Measurements from ENCODE around the gene ATL1. TPM values are rescaled to one million over a fixed set of nuclear protein-coding genes. Genes with fewer than 3 reads are reported as not detected.

ATL1 gene
- total and polyA plus RNA-seq, 7 donors = 3.2 to 22.5 (median 9.1) TPM

DNA sequence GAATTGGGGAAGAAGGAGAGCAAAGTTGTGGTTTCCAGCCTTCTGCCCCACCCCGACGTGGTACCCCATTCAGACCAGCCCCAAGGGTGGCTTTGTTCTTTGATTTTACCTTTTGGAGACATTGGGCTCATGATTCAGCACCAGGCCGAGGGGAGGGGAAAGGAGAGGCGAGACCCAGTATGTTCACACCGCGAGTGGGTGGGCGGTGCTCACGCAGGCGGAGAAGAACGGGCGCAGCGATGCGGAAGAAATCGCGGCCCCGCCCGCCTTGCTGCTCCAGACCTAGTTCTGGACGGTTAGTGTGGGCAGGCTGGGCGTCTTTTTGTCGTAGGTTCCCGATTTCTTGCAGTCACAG is 963 bp downstream of the ATL1 start:
- Histone ChIP-seq H3K4me1 (peaks cover 0 to 17% (median 11%) of the 10 kb centered on the region in 4 donors), H3K4me3 (peak overlapping the region; percentile 66 to 90 (median 76)), H3K36me3 (no peaks in the 10 kb centered on the region), H3K9me3 (no peaks in the 10 kb centered on the region), H3K27me3 (no peaks in the 10 kb centered on the region), H3K27ac (peak overlapping the region; percentile 88 to 97 (median 96))
- 0 to 1% methylated on average over 21 of the region's 21 CpGs for WGBS, 2 donors
- intact Hi-C loops (cut with DNase I) = loop anchor here (5.0 kb wide), 1 partner anchor 106 kb away; the partner anchor contains the start of gene SAV1
- DNase-seq = peak; percentile 94
- TF ChIP-seq, protein P1, sequence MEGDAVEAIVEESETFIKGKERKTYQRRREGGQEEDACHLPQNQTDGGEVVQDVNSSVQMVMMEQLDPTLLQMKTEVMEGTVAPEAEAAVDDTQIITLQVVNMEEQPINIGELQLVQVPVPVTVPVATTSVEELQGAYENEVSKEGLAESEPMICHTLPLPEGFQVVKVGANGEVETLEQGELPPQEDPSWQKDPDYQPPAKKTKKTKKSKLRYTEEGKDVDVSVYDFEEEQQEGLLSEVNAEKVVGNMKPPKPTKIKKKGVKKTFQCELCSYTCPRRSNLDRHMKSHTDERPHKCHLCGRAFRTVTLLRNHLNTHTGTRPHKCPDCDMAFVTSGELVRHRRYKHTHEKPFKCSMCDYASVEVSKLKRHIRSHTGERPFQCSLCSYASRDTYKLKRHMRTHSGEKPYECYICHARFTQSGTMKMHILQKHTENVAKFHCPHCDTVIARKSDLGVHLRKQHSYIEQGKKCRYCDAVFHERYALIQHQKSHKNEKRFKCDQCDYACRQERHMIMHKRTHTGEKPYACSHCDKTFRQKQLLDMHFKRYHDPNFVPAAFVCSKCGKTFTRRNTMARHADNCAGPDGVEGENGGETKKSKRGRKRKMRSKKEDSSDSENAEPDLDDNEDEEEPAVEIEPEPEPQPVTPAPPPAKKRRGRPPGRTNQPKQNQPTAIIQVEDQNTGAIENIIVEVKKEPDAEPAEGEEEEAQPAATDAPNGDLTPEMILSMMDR (IDR thresholded peaks at IDR 0.05) = no peak
- TF ChIP-seq POLR2AphosphoS5 (IDR thresholded peaks at IDR 0.05) (peak; percentile 77 to 85 (median 82)), POLR2A (IDR thresholded peaks at IDR 0.05) (peak; percentile 26 to 60), EP300 (IDR thresholded peaks at IDR 0.05) (no peak)

DNA sequence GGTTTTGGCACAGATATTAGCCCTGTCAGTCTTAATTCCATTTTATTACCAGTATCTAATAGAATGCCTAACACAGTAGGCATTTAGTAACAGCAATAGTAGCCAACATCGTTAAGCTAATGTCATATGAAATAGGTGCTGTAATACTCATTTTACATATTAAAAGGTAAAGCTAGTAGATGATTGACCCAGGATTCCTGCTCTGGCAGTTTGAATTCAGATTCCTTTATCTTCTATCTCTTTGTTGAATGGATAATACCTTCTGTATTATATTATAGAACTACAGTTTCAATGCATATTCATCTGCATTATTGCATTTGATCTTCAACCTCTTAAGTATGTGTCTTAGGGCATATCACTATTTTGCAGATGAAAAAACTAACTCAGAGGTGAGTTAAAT is 2.9 kb downstream of the ATL1 start:
- Histone ChIP-seq H3K4me1 (peaks cover 0 to 17% (median 11%) of the 10 kb centered on the region in 4 donors), H3K4me3 (no peak overlapping the region), H3K27me3 (no peaks in the 10 kb centered on the region), H3K27ac (no peak overlapping the region), H3K9me3 (no peaks in the 10 kb centered on the region), H3K36me3 (no peaks in the 10 kb centered on the region)
- intact Hi-C loops (cut with DNase I) = loop anchor here (5.0 kb wide), 1 partner anchor 104 kb away; the partner anchor contains the start of gene SAV1
- TF ChIP-seq EP300 (IDR thresholded peaks at IDR 0.05) = no peak
- no peak for TF ChIP-seq POLR2A (IDR thresholded peaks at IDR 0.05)
- no peak for TF ChIP-seq POLR2AphosphoS5 (IDR thresholded peaks at IDR 0.05)
- TF ChIP-seq, protein P1 (IDR thresholded peaks at IDR 0.05) = no peak
- DNase-seq = no peak
- WGBS, 2 donors = 48 to 82% methylated on average over 1 of the region's 1 CpG

DNA sequence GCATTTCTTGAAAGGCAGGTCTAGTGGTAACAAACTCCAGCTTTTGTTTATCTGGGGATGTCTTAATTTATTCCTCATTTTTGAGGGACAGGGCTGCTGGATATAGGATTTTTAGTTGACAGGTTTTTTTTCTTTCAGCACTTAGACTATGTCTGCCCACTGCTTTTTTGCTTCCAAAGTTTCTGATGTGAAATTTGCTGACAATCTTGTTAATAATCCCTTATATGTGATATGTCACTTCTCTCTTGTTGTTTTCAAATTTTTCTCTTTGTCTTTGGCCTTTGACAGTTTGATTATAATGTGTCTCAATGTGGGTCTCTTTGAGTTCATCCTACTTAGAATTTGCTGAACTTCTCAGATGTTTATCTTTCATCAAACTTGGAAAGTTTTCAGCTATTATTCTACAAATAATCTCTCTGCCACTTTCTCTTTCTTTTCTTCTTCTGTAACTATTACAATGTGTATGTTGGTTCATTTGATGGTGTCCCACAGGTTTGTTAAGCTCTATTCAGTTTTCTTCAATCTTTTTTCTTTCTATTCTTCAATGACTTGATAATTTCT is 9.8 kb downstream of the ATL1 start:
- intact Hi-C loops (cut with DNase I) = no loop called here
- DNase-seq = no peak
- Histone ChIP-seq H3K9me3 (peaks cover 0 to 4% (median 0%) of the 10 kb centered on the region in 4 donors), H3K4me3 (no peak overlapping the region), H3K4me1 (peaks cover 0 to 6% (median 0%) of the 10 kb centered on the region in 4 donors), H3K36me3 (no peaks in the 10 kb centered on the region), H3K27ac (no peak overlapping the region), H3K27me3 (no peaks in the 10 kb centered on the region)
- TF ChIP-seq POLR2A (IDR thresholded peaks at IDR 0.05) (no peak), EP300 (IDR thresholded peaks at IDR 0.05) (no peak), POLR2AphosphoS5 (IDR thresholded peaks at IDR 0.05) (no peak)
- TF ChIP-seq, protein P1 (IDR thresholded peaks at IDR 0.05) = no peak

DNA sequence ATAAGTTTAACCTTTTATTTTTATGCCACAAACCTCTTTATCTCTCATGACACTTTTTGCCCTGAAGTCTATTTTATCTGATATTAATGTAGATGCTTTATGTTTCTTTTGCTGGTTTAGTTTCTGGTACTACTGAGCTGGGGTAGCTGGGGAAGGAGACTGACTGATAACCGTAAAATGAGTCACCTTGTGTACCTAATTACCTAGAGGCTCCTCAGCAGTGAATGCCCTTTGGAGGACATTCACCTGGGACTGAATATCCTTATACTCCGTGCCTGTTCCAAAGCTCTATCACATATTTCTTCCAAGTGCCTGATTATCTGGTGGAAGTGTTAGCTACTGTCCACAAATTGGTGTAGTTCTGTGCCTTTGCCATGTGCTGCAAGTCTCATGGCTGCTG is 13.9 kb downstream of the ATL1 start:
- no peak for DNase-seq
- intact Hi-C loops (cut with DNase I) = no loop called here
- WGBS, 2 donors = 41 to 76% methylated on average over 2 of the region's 2 CpGs
- peaks cover 0 to 4% (median 0%) of the 10 kb centered on the region in 4 donors for H3K9me3 ChIP-seq
- H3K27me3 ChIP-seq = no peaks in the 10 kb centered on the region
- H3K4me1 ChIP-seq = peaks cover 0 to 6% (median 0%) of the 10 kb centered on the region in 4 donors
- H3K4me3 ChIP-seq = no peak overlapping the region
- H3K27ac ChIP-seq = no peak overlapping the region
- TF ChIP-seq POLR2A (IDR thresholded peaks at IDR 0.05) (no peak), EP300 (IDR thresholded peaks at IDR 0.05) (no peak), POLR2AphosphoS5 (IDR thresholded peaks at IDR 0.05) (no peak)
- TF ChIP-seq, protein P1 (IDR thresholded peaks at IDR 0.05) = no peak
- no peaks in the 10 kb centered on the region for H3K36me3 ChIP-seq

DNA sequence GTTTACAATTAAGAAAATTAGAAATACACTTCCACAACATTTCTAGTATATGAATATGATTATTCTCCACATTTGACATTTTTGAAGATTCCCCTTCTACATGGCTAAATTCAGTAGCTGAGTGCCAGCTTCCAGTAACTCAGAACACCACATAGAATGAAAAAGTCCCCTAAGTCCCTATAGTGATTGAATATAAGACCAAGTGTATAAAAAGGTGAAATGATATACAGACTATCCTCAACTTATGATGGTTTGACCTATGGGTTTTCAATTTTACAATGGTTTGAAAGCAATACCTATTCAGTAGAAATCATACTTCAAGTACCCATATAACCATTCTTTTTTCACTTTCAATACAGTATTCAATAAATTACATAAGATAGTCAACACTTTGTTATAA is 15.8 kb downstream of the ATL1 start:
- TF ChIP-seq, protein P1 (IDR thresholded peaks at IDR 0.05) = no peak
- TF ChIP-seq POLR2A (IDR thresholded peaks at IDR 0.05) = no peak
- TF ChIP-seq POLR2AphosphoS5 (IDR thresholded peaks at IDR 0.05) = no peak
- no peak for TF ChIP-seq EP300 (IDR thresholded peaks at IDR 0.05)
- intact Hi-C loops (cut with DNase I) = no loop called here
- H3K27me3 ChIP-seq = no peaks in the 10 kb centered on the region
- no peaks in the 10 kb centered on the region for H3K36me3 ChIP-seq
- peaks cover 0 to 6% (median 0%) of the 10 kb centered on the region in 4 donors for H3K4me1 ChIP-seq
- H3K27ac ChIP-seq = no peak overlapping the region
- no peak for DNase-seq
- H3K4me3 ChIP-seq = no peak overlapping the region
- no peaks in the 10 kb centered on the region for H3K9me3 ChIP-seq

All from sigmoid colon (tissue), 7 donors.